Panc1 (cell line): ENCODE data around the gene C16orf82.

ENCODE experiments used
- CTCF ChIP-seq: fragments of 450-650 bp; IDR thresholded peaks from 2 replicates; pipeline ENCODE4 v1.5.1; 2017; ENCODE audit warnings: mild to moderate bottlenecking
- POLR2AphosphoS5 ChIP-seq: IDR thresholded peaks from 2 replicates; pipeline ENCODE4 v1.6.1; 2012; ENCODE audit warnings: mild to moderate bottlenecking, low read depth, low read length, moderate library complexity
- REST ChIP-seq, 2 experiments: IDR thresholded peaks; 2 replicates each; pipeline ENCODE4 v1.6.1; 2011 to 2012; ENCODE audit warnings: low read depth in 2 of 2, control low read depth in 1 of 2, low read length in 1 of 2, mild to moderate bottlenecking in 1 of 2, moderate library complexity in 1 of 2; ENCODE audit not compliant: insufficient read depth in 1 of 2
- SIN3A ChIP-seq: IDR thresholded peaks from 2 replicates; pipeline ENCODE4 v1.6.1; 2012; ENCODE audit warnings: low read depth, mild to moderate bottlenecking, low read length, moderate library complexity, borderline replicate concordance; ENCODE audit not compliant: insufficient read depth

DNA sequence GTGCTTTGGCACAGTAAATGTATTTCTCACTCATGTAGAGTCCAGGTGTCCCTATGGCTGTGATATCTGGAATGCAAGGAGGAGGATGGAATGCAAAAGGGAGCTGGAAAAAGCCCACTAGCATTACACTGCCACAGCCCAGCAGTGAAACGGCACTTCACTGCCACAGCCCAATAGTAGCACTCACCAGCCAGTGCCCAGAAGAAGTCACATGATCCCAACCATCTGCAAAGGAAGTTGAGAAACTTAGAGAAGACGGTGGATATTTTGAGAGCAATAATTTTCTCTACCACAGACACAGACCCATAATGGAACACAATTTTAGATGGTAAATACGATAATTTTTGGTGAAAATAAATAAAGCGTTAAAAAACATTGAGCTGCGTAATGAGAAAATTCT, 51.8 kb downstream of the C16orf82 start:
- no peak for TF ChIP-seq CTCF
- no peak for TF ChIP-seq SIN3A
- TF ChIP-seq POLR2AphosphoS5: no peak
- TF ChIP-seq REST (IDR thresholded peaks at IDR 0.05; ENCODE audit: insufficient read depth in 1 of 2, low read depth in 2 of 2, low read length in 1 of 2): no peak
